ENCODE measurements around the gene SGCD.

DNA sequence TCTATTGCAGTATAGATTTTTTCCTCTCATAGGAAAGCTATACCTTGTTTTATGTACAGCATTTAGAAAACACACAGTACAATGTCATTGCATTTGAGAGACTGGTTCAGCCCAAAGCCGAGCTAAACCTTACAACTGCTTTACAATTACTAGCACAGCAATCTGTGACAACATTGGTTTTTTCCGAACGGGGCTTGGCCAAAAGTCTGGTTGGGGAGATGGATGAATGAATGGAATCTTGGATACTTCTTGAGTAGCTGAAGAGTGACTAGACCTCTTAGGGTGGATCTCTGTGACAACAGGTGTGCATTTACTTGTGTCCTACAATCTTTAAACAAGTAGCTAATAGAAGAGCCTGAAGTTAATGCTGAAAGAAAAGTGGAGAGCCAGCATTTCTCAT is 1.2 kb downstream of the SGCD start:
- TF ChIP-seq, protein P1, sequence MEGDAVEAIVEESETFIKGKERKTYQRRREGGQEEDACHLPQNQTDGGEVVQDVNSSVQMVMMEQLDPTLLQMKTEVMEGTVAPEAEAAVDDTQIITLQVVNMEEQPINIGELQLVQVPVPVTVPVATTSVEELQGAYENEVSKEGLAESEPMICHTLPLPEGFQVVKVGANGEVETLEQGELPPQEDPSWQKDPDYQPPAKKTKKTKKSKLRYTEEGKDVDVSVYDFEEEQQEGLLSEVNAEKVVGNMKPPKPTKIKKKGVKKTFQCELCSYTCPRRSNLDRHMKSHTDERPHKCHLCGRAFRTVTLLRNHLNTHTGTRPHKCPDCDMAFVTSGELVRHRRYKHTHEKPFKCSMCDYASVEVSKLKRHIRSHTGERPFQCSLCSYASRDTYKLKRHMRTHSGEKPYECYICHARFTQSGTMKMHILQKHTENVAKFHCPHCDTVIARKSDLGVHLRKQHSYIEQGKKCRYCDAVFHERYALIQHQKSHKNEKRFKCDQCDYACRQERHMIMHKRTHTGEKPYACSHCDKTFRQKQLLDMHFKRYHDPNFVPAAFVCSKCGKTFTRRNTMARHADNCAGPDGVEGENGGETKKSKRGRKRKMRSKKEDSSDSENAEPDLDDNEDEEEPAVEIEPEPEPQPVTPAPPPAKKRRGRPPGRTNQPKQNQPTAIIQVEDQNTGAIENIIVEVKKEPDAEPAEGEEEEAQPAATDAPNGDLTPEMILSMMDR (conservative IDR thresholded peaks at IDR 0.05; ENCODE audit: low read length): no peak
- no peak for TF ChIP-seq EZH2phosphoT487 (IDR thresholded peaks at IDR 0.05; ENCODE audit: borderline replicate concordance, low read depth, low read length)

Data from OCI-LY7 (cell line).